Inflammatory macrophage (primary cell): ENCODE results near the gene SLC35F3.

ENCODE experiments used
- DNase-seq, 2 donors: peaks; one replicate each; pipeline ENCODE4 v3.0.0-alpha.2; 2020 to 2022

Gene SLC35F3

DNA sequence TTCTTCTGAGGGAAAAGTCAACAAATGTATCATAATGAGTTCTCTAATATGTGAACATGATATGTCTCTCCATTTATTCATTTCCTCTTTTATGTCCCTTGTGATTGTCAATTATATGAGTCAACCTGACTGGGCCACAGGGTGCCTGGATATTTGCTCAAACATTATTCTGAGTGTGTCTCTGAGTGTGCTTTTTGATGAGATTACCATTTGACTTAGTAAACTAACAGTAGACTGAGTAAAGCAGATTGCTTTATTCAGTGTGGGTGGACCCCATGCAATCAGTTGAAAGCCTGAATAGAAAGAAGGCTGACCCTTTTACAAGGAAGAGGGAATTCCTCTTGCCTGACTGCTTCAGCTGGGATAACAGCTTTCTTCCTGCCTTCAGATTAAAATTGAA lies 142.6 kb downstream of the SLC35F3 start:
- DNase-seq: no peak

DNA sequence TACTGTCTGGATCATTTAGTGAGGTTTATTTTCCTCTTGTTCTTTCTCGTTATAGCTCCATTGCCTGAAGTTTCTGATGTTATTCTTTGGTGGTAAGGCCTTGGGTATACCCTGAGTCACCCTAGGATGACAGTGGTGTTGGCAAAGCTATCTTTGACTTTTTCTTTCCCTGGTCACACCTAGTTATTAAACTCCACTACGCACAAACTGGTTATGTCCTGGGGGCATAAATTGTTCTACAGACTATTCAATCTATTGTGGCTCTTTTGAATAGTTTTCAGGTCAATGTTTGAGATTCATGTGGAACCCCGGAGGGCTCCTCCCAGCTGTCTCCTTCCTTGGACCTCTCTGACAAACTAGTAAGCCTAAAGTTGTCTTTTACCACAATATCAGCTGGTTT lies 157.7 kb downstream of the SLC35F3 start:
- no peak for DNase-seq

DNA sequence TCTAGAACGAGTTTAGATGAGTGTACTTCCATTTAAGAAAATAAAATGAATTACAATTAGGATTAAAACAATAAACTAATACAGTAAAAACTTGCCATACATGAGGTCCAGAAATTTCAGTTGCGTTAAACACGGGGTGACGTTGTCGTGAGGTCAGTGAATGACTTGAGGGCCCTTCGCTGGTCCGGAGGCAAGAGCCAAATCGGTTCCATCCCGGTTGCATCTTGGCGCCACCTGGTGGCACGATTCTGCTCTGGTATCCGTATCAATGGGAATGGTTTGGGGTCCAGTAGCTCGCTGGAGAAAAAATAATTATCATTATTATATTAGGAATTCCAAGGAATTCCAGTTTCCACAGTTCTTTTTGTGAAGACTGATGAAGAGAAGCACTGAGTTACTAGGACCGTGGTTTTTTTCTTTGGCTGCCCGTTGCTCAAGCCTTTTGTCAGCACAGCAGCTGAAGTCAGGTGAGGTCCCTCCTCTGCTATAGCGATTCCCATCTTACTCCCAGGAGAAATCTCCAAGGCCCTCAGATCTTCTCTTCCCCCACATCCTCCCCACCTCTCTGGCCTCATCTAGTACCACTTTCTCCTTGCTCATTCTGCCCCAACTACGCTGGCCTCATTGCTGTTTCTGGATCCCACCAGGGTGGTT lies 161.4 kb downstream of the SLC35F3 start:
- peak; percentile 65 to 72 for DNase-seq

DNA sequence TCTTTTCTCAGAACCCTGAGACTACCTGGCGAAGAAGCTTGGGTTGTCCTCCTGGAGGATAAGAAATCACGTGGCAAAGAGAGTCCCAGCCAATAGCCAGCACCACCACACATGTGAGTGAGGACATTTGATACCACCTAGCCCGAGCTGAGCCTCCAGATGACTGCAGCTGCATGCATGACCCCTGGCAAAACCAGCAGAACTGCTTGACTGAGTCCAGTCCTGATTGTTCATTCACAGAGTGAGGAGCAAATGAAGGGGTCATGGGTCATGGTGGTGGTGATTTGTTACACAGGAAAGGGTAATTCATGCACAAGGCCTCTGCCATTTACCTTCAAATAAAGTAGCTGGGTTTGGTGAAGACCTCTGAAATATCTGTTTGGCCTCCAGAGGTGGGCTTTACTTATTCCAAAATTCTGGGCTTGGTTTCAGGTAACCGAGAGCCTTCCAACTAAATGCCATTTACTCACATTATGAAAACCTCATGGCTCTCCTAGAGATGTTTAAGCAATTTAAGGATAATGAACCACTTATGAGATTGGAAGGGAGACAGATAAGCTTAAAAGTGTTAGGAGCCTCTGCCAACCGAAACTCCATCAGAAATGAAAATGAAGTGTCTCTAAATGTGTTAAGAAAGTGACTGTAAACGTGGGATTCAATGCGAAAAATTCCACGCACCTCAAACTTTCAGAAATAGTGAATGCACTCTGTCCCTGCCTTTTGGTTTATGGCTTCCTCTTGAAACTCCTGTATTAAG lies 163.3 kb downstream of the SLC35F3 start:
- no peak for DNase-seq

DNA sequence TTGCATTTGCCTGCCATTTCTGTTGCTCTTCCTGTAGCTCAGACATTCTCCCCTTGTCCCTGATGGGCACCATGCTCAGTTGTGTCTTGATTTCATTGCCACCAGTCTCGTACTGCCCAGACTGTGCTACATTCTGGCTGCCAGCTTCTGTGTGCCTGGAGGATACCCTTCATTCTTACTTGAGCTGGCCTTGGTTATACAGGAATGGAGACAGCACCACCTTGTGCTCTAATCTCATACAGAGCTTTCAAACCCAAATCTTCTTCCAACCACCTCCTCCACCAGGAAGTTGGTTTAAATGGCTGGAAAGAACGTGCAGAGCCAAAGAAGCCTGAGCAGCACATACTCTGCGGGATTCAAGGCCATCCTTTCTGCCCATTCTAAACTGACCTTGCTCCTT lies 165.3 kb downstream of the SLC35F3 start:
- DNase-seq: no peak

DNA sequence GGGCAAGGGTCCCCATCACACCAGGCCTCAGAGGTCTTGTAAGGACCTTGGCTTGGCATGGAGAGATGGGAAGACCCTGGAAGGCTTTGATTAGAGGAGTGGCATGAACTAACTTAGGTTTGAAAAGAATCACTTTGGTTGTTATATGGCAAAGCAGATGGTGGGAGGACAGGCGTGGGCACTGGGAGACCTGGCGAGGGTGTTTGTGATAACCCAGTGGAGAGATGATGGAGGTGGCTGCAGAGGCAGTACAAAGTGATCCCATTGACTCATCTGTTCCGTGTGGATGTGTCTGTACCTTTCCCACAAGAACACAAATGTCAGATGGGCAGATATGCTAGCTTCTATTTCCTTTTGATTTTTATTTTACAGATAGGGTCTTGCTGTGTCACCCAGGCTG lies 168.3 kb downstream of the SLC35F3 start:
- DNase-seq: no peak

DNA sequence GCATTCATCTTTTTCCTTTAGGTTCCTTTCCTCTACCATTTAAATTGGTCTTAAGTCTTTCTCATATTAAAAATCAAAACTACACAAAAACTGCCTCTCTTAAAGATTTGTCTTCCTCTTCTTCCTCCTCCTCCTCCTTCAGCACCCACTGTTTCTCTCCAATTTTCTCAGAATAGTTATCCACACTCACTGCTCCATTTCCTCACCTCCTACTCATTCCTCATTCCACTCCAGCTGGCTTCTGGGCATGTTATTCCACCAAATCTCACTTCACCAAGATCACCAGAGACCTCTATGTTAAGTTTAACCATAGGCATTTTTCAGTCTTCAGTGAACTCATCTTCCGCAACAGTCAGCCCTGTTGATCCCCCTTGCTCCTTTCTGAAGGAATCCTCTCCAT lies 173.7 kb downstream of the SLC35F3 start:
- no peak for DNase-seq

DNA sequence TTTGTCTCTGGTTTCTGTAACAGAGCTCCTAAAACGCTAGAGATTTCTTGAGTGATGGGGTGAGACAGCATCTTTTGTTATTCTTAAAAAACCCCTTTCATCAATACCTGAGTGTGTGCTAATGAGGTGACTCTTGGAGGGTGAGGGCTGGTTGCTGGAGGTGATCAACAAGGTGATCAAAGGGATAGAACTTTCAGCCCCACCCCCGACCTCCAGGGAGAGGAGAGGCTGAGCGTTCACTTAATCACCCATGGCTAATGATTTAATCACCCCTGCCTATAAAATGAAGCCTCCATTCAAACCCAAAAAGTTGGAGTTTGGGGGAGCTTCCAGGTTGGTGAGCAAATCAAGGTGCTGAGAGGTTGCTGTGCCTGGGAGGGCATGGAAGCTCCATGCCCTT lies 175.4 kb downstream of the SLC35F3 start:
- no peak for DNase-seq

DNA sequence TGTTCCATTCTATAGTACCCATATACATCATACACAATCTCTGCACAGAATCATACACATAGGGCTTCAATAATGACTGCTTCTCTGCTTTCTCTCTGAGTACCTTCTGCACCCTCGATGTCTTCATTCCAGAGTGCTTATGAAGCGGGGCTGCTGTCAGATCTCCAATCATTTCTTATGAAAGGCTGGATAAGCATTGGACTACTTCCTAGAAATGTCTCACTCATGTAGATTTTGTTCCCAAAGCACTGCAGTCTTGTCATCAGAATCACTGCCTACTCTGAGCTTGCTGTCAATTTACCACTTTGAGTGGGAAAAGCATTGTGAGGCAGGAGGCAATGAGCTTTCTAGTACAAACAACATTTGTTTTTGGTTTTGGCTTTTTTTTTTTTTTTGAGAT lies 179.0 kb downstream of the SLC35F3 start:
- DNase-seq: no peak

DNA sequence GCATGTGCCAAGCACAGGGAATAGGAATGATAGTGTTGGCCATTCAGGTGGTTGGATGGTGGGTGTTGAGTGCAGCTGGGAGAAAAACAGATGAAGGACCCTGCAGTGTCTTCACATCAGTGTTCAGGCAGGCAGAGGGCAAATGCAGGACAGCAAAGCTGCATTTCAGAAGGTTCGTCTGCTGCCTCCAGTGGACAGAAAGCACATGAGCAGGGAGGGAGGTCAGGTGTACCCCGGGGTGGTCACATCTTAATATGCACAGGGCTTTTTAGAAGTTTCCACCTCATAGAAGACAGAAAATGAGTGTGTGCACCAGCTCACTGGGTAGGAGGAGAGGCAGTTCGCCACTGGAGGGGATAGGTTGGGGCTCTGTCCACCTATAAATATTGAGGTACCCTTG lies 184.9 kb downstream of the SLC35F3 start:
- DNase-seq: no peak

DNA sequence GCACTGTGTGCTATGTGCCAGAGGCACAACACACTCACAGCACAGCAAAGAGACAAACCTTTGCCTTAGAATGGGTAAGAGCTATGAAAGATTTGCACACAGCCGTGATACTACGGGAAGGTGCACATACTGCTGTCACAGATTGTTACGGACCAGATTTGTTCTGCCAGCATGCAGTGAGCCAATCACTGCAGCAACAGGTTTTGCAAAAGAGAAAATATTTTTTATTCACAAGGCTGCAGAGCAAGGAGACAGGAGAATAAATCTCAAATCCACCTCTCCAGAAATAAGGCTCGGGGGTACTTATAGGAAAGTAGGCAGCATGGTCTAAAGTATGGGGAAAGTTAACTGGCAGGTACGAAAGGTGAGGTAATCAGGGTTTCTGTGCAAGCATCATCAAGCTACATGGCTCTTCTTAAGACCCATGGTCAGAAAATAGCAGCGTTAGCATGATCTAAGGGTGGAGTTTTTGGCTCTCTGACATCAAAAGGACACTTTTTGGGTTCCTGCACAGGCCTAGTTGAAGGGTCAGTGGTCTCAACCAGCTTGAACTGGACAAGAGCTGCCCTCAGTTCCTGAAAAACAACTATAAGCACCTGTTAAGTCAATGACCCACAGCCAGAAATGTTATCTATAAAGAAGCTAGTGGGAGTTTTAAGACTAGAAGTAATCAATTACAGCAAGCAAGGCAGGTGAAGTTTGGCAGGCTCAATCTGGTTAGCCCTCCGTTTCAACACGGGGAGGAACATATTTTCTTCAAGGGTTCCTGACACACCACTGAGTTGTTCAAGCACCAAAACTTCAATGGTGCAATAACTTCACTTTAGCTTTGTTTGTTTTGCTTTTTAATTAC lies 186.0 kb downstream of the SLC35F3 start:
- DNase-seq: no peak

DNA sequence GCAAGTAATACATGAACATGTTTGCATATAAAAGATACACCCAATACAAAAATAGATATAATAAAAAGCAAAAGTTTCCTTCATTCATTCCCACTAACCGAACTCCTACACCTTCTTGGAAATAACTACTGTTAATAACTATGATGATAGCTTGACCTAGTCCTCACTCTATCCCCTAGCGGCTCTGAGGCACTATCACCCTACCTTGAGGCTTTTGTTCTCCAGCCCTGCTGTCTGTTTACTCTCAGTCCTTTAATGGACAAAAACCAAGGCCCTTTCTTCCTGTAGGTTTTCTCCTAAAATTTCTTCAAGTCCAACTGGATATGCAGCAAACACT lies 186.6 kb downstream of the SLC35F3 start:
- DNase-seq: no peak

DNA sequence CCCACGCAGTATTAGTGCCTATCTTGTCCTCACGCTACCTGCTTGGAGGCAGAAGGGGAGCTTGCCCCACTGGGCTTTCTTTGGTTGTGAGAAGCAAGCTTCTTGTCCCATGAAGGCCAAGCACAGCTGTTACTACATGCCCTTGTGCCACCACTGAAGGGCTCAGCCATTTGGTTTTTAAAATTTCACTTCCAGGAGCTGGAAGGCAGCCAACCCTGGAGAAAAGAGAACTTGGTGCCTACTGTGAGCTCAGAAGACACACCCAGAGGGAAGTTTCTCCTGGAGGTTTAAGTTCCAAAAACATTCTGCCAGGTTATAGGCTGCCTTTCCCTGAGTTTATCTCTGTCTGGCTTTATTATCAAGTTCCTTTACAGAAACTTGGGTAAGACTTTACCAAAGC lies 187.4 kb downstream of the SLC35F3 start:
- peak; percentile 55 to 60 for DNase-seq

DNA sequence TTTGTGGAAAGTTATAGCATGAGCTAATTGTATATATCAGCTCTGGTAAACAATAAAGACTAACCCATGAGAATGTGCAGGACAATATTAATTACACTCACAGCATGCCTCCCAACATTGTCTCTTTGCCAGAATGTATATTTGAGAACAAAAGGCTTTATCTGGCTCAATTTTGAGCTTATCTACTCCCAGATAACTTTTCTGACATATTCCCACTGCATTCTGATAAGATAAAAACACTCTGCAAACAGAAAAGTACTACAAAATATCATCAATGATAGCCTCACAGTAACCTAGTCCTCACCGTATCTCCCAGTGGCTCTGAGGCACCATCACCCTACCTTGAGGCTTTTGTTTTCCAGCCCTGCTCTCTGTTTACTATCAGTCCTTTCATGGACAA lies 188.6 kb downstream of the SLC35F3 start:
- no peak for DNase-seq

DNA sequence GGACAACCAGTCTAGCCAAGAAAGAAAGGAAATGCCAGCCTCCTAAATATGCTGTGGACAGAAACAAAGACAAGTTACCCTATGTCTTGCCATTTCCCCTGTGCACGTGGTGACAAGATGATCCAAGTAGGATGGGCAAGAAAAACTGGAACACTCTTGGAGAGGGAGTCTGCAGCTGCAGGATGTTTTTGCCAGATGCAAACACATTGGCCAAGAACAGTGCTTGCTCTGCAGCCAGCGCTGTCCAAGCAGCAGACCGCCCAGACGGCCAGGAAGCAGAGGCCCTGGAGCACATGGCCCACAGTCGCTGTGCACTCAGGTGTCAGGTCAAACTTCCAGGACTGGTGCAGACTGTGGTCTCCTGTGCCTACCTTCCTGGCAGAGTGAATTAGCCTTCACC lies 189.3 kb downstream of the SLC35F3 start:
- DNase-seq: no peak

DNA sequence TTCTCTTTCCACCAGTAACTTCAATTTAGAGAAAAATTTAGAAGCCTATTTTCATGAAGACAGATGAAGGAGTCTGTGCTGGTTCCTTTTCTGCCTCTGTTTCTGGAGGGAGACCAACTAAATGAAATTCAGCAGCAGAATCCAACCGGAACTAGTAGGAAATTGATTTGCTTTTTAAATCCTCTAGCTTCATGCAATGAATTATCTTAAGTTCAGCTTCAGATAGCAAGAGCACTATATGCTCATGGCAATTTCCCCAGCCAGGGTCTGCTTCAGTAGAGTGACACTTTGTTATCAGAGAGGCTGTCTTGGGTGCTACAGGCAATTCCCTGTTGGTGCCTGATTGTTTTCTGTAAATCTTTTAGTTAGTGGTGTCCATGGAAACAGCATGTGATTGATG lies 189.7 kb downstream of the SLC35F3 start:
- DNase-seq: no peak

DNA sequence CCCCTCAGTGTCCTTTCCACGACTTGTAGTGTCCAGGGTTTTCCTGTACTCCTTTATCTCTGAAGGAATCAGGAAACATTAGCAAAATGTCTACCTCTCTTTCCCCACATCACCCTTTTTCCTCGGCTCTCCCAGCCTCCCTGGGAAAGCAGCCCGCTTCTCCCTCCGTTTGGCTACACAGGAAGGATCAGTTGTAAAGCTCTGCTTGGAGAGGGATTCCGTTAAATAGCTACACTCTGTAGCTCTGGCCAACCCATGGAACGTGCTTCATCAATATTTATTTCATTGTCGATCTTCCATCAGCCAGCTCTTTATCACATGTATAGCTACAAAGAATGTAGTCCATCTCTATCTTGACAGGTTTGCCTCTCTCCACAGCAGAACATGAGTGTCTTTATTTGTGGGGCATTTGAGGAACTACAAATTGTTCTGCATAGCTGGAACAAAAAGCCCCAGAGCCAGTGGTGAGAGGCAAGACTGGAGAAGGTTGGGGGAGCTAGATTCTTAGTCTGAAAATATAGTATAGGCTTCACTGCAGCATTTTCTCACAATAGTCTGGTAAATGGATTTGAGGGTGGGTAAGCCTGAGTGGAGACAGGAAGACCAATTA lies 191.8 kb downstream of the SLC35F3 start:
- no peak for DNase-seq

DNA sequence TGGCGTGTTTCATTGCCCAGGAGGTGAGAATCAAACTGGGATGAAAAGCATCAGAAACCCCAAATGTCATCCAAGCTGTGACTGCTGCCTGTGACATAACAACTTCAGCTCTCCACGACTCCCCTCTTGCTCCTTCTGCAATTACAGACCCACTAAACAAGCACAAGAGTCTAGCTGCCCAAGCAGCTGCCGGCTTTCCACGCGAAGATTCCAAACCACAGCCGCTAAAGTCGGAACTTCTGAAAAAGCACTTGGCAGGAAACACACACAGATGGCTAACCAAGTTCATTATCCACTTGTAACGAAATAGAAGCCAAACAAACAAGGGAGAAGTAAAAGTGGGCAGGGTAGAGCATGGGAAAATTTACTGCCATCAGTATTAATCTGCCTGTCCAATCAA lies 198.1 kb downstream of the SLC35F3 start:
- DNase-seq: no peak

DNA sequence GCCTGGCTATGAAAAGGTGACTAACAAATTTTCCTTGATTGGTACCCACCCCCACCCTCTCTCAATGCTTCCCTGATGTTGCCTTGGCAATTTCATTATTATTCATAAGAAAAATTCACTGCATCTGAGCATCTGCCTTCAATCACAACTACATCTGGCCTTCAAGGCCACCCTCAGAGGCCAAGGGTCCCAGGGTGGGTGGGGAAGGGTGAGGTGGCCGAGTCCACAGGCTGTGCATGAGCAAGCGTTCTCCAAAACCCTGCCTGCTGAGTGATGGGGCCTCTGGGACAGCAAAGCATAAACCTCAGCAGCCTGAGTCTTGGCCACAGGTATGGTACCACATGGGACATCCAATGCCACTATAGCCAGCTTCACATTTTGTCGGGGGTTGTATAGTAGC lies 198.7 kb downstream of the SLC35F3 start:
- DNase-seq: no peak

DNA sequence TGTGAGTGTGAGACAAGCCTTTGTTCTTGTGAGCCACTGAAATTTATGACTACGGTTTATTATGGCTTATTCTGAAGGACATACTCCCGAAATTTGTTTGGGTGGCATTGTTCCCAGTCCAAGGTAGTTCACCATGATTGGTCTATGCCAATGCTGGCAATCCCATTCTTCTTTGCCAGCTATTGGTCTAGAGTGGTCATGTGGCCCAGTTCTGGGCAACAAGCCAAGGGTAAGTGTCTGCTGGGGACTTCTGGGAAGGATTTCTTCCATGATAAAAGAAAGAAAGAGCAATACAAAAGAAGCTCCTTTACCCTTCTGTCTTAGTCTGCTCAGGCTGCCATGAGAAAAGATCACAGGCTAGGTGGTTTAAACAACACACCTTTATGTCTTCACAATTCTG lies 201.6 kb downstream of the SLC35F3 start:
- no peak for DNase-seq

DNA sequence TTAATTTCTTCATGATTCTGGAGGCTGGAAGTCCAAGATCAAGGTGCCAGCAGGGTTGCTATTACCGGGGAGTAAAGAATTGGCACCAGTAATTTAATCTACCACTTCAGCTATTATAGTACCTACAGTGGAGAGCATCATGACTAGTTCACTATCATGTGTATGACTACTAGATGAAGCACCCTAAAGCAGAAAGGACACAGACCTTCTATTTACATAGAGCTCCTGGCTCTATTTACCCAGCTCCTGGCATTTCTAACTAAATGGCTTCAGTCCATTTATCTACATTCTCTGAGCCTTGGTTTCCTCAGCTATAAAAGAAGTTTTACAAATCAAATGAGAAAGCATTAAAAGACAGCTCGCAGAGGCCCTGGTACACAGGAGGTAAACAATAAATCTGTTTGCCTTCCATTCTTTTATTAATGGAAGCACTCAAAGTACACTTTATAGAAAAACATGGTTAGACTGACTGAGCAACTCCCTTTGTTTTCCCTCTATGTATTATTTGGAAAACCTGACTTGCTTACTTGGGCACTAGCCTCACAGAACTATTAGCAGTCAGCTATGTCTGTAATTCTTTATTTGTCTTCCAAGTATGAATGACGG lies 203.0 kb downstream of the SLC35F3 start:
- no peak for DNase-seq

DNA sequence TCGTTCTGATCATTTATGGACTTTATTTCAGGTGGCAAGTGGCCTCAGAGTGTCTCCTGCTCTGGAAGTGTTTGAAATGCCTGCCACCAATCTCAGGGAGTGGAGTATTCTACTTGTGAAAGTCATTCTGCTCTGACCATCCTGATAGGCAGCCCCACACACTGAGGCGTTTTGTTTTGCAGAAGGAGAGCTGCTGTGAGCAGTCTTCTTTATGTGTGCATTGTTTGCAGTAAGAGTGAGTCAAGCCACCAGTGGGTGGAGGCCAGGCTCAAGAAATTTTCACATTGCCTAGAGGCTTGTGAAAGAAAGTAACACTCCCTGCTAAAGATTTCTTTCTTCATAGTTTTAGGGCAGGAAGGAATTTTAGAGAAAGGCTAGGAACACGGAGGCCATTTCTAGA lies 204.4 kb downstream of the SLC35F3 start:
- DNase-seq: peak; percentile 34 to 73

DNA sequence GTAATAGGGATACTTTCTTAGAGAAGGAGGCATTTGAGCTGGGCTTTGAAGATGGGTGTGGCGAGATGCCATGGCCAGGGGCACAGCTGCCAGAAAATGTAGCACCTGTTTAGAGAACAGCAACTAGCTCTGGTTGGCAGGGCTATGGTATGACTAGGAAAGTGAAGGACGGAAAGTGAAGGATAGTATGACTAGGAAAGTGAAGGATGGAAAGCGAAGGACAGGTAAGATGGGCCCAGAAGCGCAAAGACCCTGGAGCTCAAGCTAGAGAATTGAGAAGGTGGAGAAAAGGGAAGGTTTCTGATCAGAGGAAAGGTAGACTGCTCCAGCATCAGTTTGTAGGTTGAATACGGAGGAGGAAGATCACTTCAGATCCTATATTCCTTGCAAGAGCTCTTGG lies 205.4 kb downstream of the SLC35F3 start:
- no peak for DNase-seq
